A549 treated with Mapracorat at 1 μM for 4 hours (cell line): ENCODE results near the gene TAS2R60. TPM values are rescaled to one million over a fixed set of nuclear protein-coding genes. Genes with fewer than 3 reads are reported as not detected.

Experiments used
- total RNA-seq: library from RNA; stranded (reverse); fragments of 200-300 nt; extraction: Qiagen RNA extraction; gene quantifications from 5 replicates; pipeline ENCODE4 v1.2.3, GENCODE V29; 2022

Gene TAS2R60, protein sequence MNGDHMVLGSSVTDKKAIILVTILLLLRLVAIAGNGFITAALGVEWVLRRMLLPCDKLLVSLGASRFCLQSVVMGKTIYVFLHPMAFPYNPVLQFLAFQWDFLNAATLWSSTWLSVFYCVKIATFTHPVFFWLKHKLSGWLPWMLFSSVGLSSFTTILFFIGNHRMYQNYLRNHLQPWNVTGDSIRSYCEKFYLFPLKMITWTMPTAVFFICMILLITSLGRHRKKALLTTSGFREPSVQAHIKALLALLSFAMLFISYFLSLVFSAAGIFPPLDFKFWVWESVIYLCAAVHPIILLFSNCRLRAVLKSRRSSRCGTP
- not detected in 5 replicates for total RNA-seq

DNA sequence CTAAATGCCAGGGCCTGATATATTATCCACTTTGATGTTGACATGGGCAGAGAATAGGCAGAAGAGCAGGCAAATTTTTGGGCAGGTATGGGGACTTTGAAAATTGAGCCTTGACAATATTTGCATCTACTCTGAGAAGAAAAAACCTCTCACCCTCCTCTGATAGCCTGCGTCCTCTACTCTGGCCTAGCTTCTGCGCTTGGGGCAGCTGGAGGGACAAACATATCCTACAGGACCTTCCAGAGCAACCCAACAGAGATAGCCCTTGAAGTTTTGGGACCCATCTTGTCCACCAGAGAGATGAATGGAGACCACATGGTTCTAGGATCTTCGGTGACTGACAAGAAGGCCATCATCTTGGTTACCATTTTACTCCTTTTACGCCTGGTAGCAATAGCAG, at the start of gene TAS2R60:
Gene TAS2R60, plus strand, starts transcription at position 301 of the 400 bp plus-strand sequence. Its CDS starts 0 bp downstream, at position 301.

DNA sequence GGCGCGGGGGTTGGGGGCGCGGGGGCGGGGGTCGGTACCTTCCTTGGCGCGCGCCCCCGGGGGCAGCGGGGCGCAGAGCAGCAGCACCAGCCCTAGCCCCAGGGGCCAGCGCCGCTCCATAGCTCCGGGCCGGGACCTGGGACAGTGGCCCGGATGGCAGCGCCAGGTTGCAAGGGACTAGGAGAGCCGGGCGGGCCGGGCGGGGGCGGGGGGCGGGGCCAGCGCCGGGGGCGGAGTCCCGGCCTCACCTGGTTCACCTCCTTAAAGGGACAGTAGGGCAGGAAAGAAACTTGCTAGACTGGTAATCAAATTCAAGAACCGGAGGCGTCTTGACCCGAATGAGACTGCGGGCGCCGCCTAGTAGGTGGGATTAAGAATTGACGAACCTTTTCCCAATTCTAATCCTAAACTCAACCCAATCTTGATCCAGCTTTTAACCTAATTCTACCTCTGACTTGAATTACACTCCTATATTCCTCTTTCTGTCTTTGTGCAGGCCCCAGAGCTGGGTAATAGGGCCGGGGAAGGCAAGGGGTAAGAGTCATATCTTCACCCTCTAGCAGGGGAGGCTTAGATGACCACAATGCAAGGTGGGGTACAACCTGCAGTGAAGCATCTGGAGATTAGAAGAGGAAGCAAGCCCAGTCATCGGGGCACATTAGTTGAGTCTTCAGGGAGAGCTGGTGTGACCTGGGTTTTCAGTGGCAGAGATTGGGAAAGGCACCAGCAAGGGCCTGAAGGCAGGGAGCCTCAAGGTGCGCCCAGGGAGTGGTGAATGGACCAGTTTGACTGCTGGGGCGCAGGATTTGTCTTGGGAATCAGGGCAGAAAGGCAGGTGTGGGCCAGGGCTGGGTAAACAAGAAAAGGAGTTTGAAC, 34.3 kb upstream of the TAS2R60 start, which contains the start of gene EPHA1:
Gene EPHA1, minus strand, starts transcription at position 171 of the 876 bp plus-strand sequence. Its CDS starts 51 bp downstream, at position 120.

DNA sequence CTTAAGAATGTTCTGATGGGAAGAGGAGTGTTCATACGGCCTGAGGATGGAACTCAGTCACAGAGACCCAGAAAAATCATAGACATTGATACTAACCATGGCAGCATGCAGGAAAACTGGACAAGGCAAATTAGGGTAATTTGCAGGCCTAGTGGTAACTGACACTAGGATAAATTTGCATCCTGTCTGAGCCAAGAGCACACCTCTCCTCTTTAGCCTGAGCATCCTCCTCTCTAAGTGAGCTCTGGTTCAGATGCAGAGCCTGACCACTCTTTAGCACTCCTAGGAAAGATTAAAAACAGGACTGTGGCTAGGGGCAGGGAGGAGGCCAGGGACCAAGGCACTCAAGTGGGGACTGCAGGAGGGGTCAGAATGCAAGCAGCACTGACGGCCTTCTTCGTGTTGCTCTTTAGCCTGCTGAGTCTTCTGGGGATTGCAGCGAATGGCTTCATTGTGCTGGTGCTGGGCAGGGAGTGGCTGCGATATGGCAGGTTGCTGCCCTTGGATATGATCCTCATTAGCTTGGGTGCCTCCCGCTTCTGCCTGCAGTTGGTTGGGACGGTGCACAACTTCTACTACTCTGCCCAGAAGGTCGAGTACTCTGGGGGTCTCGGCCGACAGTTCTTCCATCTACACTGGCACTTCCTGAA, 34.4 kb downstream of the TAS2R60 start, which contains the start of gene TAS2R41:
Gene TAS2R41, plus strand, starts transcription at position 373 of the 650 bp plus-strand sequence. Its CDS starts 0 bp downstream, at position 373.

Other genes with a start within 250 kb of the TAS2R60 start
- not detected in 5 replicates for gene TAS2R40, start 221.4 kb upstream of the TAS2R60 start, total RNA-seq
- 108 to 122 TPM (median 119 TPM) in 5 replicates for gene GSTK1, start 180.0 kb upstream of the TAS2R60 start, total RNA-seq
- 0.67 to 1.6 TPM (median 1.1 TPM) in 5 replicates for gene TMEM139, start 158.5 kb upstream of the TAS2R60 start, total RNA-seq
- gene CASP2, start 155.1 kb upstream of the TAS2R60 start, total RNA-seq: 17.0 to 21.8 TPM (median 19.6 TPM) in 5 replicates
- 0.05 to 0.37 TPM in 2 of 5 replicates, not detected in the others for gene CLCN1, start 127.3 kb upstream of the TAS2R60 start, total RNA-seq
- 0.27 to 0.49 TPM (median 0.43 TPM) in 5 replicates for gene FAM131B, start 80.7 kb upstream of the TAS2R60 start, total RNA-seq
- gene ZYX, start 62.1 kb upstream of the TAS2R60 start, total RNA-seq: 160 to 188 TPM (median 183 TPM) in 5 replicates
- 0.22 TPM in 1 of 5 replicates, not detected in the others for gene EPHA1, start 34.6 kb upstream of the TAS2R60 start, total RNA-seq
- not detected in 5 replicates for gene TAS2R41, start 34.4 kb downstream of the TAS2R60 start, total RNA-seq
- not detected in 5 replicates for gene CTAGE15, start 128.3 kb downstream of the TAS2R60 start, total RNA-seq
- 0.80 to 1.3 TPM (median 1.0 TPM) in 5 replicates for gene TCAF2, start 177.5 kb downstream of the TAS2R60 start, total RNA-seq